Measurements from ENCODE around the gene TM7SF2.
A peak's percentile ranks its signal among the peaks of the same experiment; 100 is the strongest.
"Not testable (repeated sequence)": the region's sequence is repeated elsewhere in the genome, so short reads cannot be mapped to it uniquely, and the experiment has no call there.

The TM7SF2 gene

DNA sequence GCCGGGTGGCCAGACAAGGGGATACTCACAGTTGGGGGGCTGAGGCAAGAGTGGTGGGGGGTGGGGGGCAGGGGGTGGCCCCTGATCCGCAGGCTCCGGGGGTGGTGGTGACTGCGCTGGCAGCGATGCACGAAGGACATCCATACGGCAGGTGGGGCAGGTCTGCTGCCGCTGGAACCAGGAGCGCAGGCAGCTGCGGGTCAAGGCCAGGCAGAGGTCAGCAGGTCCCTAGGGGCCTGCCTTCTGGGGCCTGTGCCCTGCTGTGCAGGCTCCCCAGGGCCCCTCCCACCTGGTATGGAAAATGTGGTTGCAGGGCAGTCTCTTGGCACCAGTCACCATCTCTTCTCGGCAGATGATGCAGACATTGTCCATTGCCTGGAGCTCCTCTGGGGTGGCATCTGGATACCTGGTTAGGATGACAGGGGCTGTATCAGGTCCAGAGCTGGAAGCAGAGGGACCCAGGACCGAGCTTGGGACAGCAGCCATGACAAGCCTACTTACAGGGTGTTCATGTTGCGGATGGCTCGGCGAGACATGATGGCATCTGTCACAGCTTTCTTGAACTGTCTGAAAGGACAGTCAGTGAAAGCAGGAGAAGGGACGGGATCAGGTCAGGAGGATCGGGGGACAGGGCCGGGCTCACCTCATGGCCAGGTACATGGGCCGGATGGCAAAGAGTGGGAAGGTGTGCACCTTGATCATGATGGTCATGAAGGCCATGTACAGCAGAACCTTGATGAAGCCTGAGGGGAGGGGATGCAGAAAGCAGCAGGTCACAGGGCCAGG is 19.2 kb downstream of the TM7SF2 start:
- DNase-seq (ENCODE audit: low read depth): no peak

GRCh38 chr11:65131417-65131776 is 19.7 kb downstream of the TM7SF2 start:
- no peak for DNase-seq (ENCODE audit: low read depth)

DNA sequence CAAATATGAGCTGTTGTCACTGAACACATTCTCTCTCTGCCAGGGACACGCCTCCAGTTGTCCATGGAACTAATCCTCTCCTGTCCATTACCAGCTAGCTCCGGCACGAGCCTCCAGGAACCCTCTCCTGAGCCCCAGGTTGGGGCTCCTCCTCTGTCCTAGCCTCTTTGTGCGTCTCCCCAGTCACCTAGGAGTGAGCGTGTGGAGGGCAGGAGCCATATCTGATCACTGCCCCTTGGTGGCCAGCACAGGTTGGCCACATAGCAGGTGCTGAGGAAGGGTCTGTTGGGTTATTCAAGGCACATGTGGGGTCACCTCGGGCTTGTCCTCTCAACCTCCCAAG is 20.2 kb downstream of the TM7SF2 start:
- DNase-seq (ENCODE audit: low read depth): no peak

DNA sequence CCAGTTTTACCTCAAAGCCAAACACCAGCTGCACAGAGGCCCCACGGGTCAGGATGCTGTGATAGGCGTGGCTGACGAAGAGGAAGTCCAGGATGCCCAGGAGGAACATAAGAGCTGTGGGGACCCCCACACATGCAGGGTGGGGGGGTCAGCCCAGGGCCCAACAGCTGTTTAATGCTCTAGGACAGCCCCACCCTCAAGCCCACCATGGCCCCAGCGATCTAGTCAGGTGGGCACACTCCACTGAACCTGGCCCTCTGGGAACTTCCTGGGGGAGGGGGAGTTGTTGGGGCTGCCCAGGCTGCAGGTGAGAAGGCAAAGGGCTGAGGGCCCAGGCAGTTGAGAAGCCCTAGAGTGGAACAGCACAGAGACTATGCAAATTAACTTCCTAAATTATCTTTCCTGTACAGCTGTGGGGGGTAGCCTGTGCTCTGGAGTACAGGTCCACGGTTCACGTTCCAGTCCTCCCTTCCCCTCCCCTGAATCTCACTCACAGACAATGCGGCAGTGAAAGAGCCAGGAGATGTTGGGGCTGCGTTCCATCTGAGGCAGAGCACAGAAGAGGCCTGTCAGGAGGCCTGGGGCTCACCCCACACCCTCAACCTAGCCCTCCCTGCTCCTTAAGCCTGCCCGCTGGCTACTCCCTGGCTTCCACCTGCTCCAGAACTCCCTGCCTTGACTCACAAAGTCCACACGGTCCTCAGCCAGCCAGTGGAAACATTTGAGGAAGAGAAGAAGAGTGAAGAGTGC is 20.7 kb downstream of the TM7SF2 start:
- no peak for DNase-seq (ENCODE audit: low read depth)

DNA sequence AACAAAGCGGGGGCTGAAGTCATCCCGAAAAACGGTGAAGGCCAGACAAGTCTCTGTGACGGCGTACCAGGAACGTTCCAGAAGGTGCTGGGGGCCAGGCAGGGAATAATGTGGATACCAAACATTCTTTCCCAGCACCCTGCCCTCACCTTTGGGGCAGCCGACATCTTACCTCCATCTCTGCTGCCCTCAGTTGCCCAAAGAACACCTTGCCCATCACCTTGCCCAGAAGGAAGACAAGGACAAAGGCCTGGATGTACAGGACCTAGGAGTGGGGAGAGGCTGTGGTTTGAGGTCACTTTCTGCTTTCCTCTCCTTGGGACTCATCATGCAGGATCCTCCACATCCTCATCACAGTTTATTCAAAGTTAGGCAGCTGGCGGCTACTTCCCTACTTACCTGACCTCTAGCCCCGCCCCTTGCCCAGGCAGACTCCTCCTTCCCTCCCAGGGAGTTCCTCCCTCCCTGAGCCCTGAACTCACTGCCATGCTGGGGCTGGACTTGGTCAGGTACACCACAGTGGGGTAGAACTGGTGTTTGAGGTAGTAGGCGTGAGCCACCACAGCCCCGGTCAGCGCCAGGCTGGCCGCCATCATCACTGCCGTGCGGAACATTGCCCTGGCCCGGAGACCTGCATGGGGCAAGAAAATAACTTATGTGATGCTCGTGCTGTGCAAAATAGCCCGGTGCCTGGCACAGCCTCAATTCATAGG is 21.5 kb downstream of the TM7SF2 start:
- DNase-seq (ENCODE audit: low read depth): no peak

GRCh38 chr11:65133724-65134123 is 22.1 kb downstream of the TM7SF2 start:
- no peak for DNase-seq (ENCODE audit: low read depth)

- DNase-seq (ENCODE audit: low read depth): peak; percentile 85
Measured at GRCh38 chr11:65134240-65134951, 22.7 kb downstream of the TM7SF2 start, which contains the start of gene SYVN1. Gene SYVN1 (minus strand): TSS chr11:65134519. CDS start chr11:65133601, 918 bp downstream.

GRCh38 chr11:65134952-65135632 is 23.4 kb downstream of the TM7SF2 start:
- DNase-seq (ENCODE audit: low read depth): peak; percentile 80

- no peak for DNase-seq (ENCODE audit: low read depth)
Measured at GRCh38 chr11:65135633-65136145, 24.0 kb downstream of the TM7SF2 start.

DNA sequence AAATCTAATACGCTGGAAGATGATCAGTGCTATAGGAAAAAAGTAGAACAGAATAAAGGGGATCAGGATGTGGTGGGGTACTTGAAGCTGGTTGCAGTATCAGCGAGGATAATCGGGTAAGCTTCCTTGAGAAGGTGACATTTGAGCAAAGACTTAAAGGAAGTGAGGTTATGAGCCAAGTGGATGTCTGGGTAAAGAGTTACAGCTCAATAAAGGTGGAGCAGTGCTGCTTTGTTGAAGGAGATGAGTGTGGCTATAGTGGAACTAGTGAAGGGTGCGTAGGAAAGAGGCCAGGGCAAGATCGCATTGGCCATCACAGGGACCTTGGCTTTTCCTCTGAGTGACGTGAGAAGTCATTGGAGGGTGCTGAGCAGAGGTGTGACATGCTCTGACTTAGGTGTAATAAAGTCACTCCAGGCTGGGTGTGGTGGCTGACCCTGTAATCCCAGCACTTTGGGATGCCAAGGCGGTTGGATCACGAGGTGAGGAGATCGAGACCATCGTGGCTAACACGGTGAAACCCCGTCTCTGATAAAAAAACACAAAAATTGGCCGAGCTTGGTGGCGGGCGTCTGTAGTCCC is 24.9 kb downstream of the TM7SF2 start:
- no peak for DNase-seq (ENCODE audit: low read depth)

DNA sequence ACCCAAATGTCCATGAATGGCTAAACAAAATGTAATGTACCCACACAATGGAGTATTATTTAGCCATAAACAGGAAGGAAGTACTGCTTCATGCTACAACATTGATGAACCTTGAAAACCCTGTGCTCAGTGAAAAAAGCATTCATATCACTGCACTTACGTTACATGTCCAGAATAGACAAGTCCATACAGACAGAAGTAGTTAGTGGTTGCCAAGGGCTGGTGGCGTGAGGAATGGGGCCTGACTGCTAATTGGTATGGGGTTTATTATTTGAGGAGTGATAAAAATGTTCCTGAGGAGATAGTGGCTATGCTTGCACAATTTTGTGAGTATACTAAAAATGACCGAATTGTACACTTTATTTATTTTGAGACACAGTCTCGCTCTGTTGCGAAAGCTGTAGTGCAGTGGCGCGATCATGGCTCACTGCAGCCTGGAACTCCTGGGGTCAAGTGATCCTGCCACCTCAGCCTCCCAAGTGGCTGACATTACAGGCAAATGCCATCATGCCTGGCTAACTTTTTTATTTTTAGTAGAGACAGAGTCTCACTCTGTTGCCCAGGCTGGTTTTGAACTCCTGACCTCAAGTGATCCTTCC is 30.3 kb downstream of the TM7SF2 start:
- no peak for DNase-seq (ENCODE audit: low read depth)

GRCh38 chr11:65147352-65148075 is 35.8 kb downstream of the TM7SF2 start:
- no peak for DNase-seq (ENCODE audit: low read depth)

DNA sequence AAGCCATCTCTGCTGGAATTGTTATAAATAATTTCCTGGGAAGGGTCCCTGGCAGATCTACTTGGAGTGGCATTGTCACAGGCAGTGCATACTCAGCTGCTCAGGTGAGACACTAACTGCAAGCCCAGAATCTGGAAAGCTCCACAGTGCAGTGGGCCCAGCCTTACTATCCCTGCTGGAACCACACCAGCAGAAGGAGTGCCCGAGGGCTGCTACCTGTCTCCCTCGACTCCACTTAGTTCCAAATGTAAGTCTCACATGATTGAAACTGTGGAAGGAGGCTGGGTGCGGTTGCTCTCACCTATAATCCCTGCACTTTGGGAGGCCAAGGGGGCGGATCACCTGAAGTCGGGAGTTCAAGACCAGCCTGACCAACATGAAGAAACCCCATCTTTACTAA is 37.0 kb downstream of the TM7SF2 start:
- DNase-seq (ENCODE audit: low read depth): no peak

- DNase-seq (ENCODE audit: low read depth): not testable (repeated sequence)
Measured at GRCh38 chr11:65150131-65150508, 38.4 kb downstream of the TM7SF2 start.

- no peak for DNase-seq (ENCODE audit: low read depth)
Measured at GRCh38 chr11:65150509-65151299, 39.0 kb downstream of the TM7SF2 start.

- DNase-seq (ENCODE audit: low read depth): no peak
Measured at GRCh38 chr11:65151331-65151899, 39.7 kb downstream of the TM7SF2 start.

DNA sequence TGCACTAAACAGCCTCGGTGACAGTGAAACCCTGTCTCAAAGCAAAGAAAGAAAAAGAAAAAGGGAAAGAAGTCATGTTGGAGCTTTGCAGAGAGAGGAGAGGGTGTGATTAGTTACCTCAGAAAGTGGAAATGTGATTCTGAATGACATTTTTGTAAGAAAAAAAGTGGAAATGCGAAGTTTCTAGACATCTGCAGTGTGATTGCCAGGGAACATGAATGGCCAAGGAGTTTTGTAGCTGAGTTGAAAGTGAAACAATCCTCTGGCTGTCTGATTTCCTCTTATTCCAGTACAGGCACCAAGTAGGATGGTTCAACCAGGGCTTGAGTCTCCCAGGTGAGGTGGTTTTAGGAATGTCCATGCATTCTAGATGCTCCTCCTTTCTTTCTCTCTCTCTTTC is 40.5 kb downstream of the TM7SF2 start:
- DNase-seq (ENCODE audit: low read depth): no peak

DNA sequence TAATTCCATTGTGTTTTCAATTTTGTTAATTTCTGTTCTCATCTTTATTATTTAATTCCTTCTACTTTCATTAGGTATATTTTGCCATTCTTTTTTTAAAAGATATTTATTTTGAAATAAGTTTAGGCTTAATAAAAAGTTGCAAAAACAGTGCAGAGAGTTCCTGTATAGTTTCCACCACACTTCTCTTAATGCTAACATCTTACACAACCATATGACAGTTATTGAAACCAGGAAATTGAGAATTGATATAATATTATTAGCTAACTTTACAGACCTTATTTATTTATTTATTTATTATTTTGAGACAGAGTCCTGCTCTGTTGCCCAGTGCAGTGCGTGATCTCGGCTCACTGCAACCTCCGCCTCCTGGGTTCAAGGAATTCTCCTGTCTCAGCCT is 44.6 kb downstream of the TM7SF2 start:
- no peak for DNase-seq (ENCODE audit: low read depth)

DNA sequence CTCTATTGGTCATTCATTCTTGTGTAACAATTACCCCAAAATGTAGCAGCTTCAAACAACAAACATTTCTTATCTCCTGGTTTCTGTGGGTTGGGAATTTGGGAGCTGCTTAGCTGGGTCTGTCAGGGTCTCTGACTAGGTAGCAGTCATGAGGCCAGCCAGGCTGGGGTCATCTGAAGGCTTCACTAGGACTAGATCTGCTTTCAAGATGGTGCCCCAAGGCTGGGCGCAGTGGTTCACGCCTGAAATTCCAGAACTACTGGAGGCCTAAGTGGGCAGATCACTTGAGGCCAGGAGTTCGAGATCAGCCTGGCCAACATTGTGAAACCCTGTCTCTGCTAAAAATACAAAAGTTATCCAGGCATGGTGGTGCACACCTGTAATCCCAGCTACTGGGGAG is 45.3 kb downstream of the TM7SF2 start:
- no peak for DNase-seq (ENCODE audit: low read depth)

All from T-helper 22 cell (primary cell).